Activated T-helper 9 cell treated with anti-CD3 and anti-CD28 coated beads, Interleukin-2, amount 50 U/mL, for 16 hours (primary cell): ENCODE data around the gene MIA.
"Not testable (repeated sequence)": the region's sequence is repeated elsewhere in the genome, so short reads cannot be mapped to it uniquely, and the experiment has no call there.

ENCODE experiments used
- DNase-seq: peaks from one replicate; pipeline ENCODE4 v3.0.0-alpha.2; 2020; ENCODE audit warnings: low read depth

Gene MIA

GRCh38 chr19:40774916-40775631, at the start of gene MIA:
TSS of gene MIA (plus strand) at chr19:40775521. CDS start at chr19:40775543, 22 bp downstream.
- DNase-seq, result no peak

- no peak for DNase-seq
Measured at GRCh38 chr19:40726279-40726678, 49.0 kb upstream of the MIA start.

GRCh38 chr19:40730065-40730464, 45.3 kb upstream of the MIA start:
- DNase-seq, result not testable (repeated sequence)

- not testable (repeated sequence) for DNase-seq
Measured at GRCh38 chr19:40732304-40732703, 43.0 kb upstream of the MIA start.

GRCh38 chr19:40733149-40733548, 42.2 kb upstream of the MIA start:
- no peak for DNase-seq

- no peak for DNase-seq
Measured at GRCh38 chr19:40735013-40735771, 40.1 kb upstream of the MIA start.

GRCh38 chr19:40736661-40737060, 38.7 kb upstream of the MIA start:
- DNase-seq, result no peak

- DNase-seq, result no peak
Measured at GRCh38 chr19:40737102-40737644, 38.1 kb upstream of the MIA start.

- no peak for DNase-seq
Measured at GRCh38 chr19:40739030-40739839, 36.1 kb upstream of the MIA start.

GRCh38 chr19:40739871-40740703, 35.2 kb upstream of the MIA start:
- DNase-seq, result no peak

GRCh38 chr19:40740747-40741146, 34.6 kb upstream of the MIA start:
- DNase-seq, result no peak

- DNase-seq, result no peak
Measured at GRCh38 chr19:40741527-40742390, 33.6 kb upstream of the MIA start.

- DNase-seq, result no peak
Measured at GRCh38 chr19:40742477-40742876, 32.8 kb upstream of the MIA start.

- DNase-seq, result no peak
Measured at GRCh38 chr19:40742886-40743285, 32.4 kb upstream of the MIA start.

- DNase-seq, result no peak
Measured at GRCh38 chr19:40743926-40744325, 31.4 kb upstream of the MIA start.

- DNase-seq, result no peak
Measured at GRCh38 chr19:40744554-40745401, 30.5 kb upstream of the MIA start.

GRCh38 chr19:40745402-40745780, 29.9 kb upstream of the MIA start:
- no peak for DNase-seq

- DNase-seq, result no peak
Measured at GRCh38 chr19:40747536-40747935, 27.8 kb upstream of the MIA start.

- DNase-seq, result peak; percentile 98
Measured at GRCh38 chr19:40750058-40750873, 25.1 kb upstream of the MIA start, which contains the start of gene ACTMAP. TSS of gene ACTMAP (minus strand) at chr19:40750477. CDS start at chr19:40749803, 674 bp downstream.
